Measurements from ENCODE around the gene GDF15. TPM values are rescaled to one million over a fixed set of nuclear protein-coding genes. Genes with fewer than 3 reads are reported as not detected.

The GDF15 gene
- total RNA-seq, 1 experiment from 2014 or later = 27.3 TPM

DNA sequence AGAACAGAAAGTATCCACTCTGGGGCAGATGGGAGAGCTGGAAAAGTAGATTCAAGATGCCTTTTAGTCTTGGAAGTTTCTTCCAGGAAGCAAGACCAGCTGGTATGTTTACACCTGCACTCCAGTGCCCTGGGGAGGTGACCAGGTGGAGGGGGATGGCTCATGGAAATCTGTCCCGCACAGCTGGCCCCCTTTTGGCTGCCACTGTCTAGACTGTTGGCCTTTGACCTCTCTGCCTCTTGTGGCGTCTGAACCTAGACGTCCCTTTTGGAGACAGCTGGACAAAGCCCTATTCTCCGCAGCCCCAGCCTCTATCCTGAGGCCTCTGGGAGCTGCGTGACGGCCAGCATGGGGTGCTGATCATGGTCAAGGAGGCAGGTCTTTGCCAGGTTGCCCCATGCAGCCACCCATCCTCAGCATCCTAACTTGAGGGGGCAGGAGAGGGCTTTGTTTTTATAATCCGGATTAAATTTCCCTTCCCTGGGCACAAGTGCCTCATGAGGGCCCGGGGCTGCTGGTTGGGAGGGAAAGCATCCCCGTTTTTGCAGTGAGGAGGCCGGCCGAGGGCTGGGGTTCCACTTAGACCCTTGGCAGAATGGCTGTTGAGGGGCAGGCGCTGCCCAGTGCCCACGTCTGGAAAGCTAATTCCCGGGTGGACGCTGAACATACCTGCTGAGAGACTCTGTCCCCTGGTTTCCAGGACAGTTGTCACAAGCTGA lies 17.3 kb upstream of the GDF15 start:
- no peak overlapping the region; the same call in 1 of the 2 replicates for H3K27ac Mint-ChIP-seq
- ATAC-seq = no peak
- POLR2A ChIA-PET = interaction anchor here (0.6 to 1.4 kb wide), 3 partner anchors 49 to 402 kb away, joined by 3 to 7 read pairs (median 6); partner anchors contain the start of gene KCNN1
- no peak for DNase-seq (ENCODE audit: low spot score)
- CTCF ChIA-PET = interaction anchor here (0.8 to 12.4 kb wide), 3 partner anchors 19 to 90 kb away, joined by 5 to 91 read pairs (median 11); partner anchors contain the start of gene GDF15
- H3K36me3 Mint-ChIP-seq = peaks cover 10% of the 10 kb centered on the region; the same call in 1 of the 2 replicates
- no peaks in the 10 kb centered on the region for H3K9me3 Mint-ChIP-seq
- H3K27me3 Mint-ChIP-seq (ENCODE audit: low read depth) = no peaks in the 10 kb centered on the region
- peaks cover 42% of the 10 kb centered on the region for H3K4me1 Mint-ChIP-seq
- H3K4me3 Mint-ChIP-seq = no peak overlapping the region
- TF ChIP-seq NFATC4 (CRISPR knock-in tag; IDR thresholded peaks at IDR 0.05) (no peak), MXD4 (CRISPR knock-in tag; IDR thresholded peaks at IDR 0.05; ENCODE audit: borderline replicate concordance) (no peak), ETV6 (CRISPR knock-in tag; IDR thresholded peaks at IDR 0.05) (no peak), ZBTB43 (CRISPR knock-in tag; IDR thresholded peaks at IDR 0.05) (no peak), ATF1 (CRISPR knock-in tag; IDR thresholded peaks at IDR 0.05) (no peak), ZNF219 (CRISPR knock-in tag; IDR thresholded peaks at IDR 0.05; ENCODE audit: borderline replicate concordance) (no peak), GRHL2 (CRISPR knock-in tag; IDR thresholded peaks at IDR 0.05; ENCODE audit: insufficient replicate concordance, severe bottlenecking) (no peak), JAZF1 (CRISPR knock-in tag; IDR thresholded peaks at IDR 0.05) (no peak), ZSCAN18 (CRISPR knock-in tag; IDR thresholded peaks at IDR 0.05) (no peak), ZNF281 (CRISPR knock-in tag; IDR thresholded peaks at IDR 0.05) (no peak), STAT6 (CRISPR knock-in tag; conservative IDR thresholded peaks at IDR 0.05; ENCODE audit: low read depth) (no peak), IRF1 (CRISPR knock-in tag; IDR thresholded peaks at IDR 0.05) (no peak), ZNF425 (CRISPR knock-in tag; conservative IDR thresholded peaks at IDR 0.05) (no peak), NR3C1 (CRISPR knock-in tag; conservative IDR thresholded peaks at IDR 0.05; ENCODE audit: low read depth) (no peak)
- TF ChIP-seq, protein P1, sequence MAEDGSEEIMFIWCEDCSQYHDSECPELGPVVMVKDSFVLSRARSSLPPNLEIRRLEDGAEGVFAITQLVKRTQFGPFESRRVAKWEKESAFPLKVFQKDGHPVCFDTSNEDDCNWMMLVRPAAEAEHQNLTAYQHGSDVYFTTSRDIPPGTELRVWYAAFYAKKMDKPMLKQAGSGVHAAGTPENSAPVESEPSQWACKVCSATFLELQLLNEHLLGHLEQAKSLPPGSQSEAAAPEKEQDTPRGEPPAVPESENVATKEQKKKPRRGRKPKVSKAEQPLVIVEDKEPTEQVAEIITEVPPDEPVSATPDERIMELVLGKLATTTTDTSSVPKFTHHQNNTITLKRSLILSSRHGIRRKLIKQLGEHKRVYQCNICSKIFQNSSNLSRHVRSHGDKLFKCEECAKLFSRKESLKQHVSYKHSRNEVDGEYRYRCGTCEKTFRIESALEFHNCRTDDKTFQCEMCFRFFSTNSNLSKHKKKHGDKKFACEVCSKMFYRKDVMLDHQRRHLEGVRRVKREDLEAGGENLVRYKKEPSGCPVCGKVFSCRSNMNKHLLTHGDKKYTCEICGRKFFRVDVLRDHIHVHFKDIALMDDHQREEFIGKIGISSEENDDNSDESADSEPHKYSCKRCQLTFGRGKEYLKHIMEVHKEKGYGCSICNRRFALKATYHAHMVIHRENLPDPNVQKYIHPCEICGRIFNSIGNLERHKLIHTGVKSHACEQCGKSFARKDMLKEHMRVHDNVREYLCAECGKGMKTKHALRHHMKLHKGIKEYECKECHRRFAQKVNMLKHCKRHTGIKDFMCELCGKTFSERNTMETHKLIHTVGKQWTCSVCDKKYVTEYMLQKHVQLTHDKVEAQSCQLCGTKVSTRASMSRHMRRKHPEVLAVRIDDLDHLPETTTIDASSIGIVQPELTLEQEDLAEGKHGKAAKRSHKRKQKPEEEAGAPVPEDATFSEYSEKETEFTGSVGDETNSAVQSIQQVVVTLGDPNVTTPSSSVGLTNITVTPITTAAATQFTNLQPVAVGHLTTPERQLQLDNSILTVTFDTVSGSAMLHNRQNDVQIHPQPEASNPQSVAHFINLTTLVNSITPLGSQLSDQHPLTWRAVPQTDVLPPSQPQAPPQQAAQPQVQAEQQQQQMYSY (CRISPR knock-in tag; IDR thresholded peaks at IDR 0.05) = no peak
- TF ChIP-seq, protein P2, sequence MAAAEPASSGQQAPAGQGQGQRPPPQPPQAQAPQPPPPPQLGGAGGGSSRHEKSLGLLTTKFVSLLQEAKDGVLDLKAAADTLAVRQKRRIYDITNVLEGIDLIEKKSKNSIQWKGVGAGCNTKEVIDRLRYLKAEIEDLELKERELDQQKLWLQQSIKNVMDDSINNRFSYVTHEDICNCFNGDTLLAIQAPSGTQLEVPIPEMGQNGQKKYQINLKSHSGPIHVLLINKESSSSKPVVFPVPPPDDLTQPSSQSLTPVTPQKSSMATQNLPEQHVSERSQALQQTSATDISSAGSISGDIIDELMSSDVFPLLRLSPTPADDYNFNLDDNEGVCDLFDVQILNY (CRISPR knock-in tag; IDR thresholded peaks at IDR 0.05) = no peak
- TF ChIP-seq, protein P3, sequence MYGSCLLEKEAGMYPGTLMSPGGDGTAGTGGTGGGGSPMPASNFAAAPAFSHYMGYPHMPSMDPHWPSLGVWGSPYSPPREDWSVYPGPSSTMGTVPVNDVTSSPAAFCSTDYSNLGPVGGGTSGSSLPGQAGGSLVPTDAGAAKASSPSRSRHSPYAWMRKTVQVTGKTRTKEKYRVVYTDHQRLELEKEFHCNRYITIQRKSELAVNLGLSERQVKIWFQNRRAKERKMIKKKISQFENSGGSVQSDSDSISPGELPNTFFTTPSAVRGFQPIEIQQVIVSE (CRISPR knock-in tag; IDR thresholded peaks at IDR 0.05; ENCODE audit: borderline replicate concordance) = no peak

Measured in WTC11 (cell line).